Epidermal melanocyte (primary cell): ENCODE measurements around the gene PROB1.
A peak's percentile ranks its signal among the peaks of the same experiment; 100 is the strongest.
"Not testable (repeated sequence)": the region's sequence is repeated elsewhere in the genome, so short reads cannot be mapped to it uniquely, and the experiment has no call there.

Experiments
- DNase-seq: peaks from one replicate; pipeline ENCODE4 v3.0.0; 2011; ENCODE audit warnings: low spot score; ENCODE audit not compliant: insufficient read length

PROB1 gene

GRCh38 chr5:139392678-139393496 is 2.0 kb downstream of the PROB1 start:
- peak; percentile 52 for DNase-seq

DNA sequence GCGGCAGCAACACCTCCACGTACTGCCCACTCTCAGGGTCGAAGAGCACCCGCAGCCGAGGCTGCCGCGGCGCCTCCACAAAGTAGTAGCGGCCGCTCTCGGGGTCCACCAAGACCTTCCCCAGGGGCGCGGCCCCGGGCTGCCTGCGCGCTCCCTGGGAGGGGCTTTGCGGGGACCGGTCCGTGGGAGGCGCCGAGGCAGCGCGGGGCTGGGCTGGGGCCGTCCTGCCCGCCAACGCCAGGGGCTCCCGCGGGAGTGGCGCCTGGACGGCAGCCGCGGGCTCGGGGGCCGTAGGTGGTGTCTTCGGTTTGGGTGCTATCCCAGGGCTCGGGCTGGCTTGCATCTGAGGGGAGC is 2.6 kb downstream of the PROB1 start:
- DNase-seq, result no peak

DNA sequence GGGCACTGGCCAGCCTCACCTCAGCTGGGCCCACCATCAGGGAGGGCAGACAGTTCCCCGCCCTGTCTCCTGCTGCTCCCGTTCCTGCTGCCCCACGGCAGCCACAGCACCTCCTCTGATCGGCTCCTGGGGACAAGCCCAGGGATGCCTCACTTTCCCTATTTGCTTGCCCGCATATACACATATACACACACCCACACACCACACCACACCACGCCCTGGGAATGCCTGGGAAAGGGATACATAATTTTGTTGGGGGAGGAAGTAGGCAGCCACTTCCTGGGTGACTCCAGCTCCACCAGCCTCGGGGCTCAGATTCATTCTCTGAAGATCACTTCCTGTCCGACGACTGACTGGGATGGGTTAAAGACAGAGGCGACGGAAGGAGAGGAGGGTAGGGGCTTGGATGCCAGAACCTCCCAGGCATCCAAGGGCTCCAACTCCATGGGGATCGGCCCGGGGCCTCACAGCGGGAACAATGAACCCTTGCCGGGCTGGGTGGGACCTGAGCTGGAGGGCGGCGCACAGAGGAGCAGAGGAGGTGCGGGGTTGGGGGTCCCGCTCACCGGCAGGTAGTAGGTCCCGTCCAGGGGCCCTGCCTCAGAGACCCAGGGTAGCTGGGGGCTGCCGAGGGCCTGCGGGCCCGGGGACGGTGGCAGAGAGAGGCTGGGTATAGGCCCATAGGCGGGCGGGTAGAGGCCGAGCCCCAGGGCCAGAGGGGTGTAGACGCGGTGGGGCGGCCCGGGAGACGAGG is 3.2 kb downstream of the PROB1 start:
- DNase-seq, result peak; percentile 16

DNA sequence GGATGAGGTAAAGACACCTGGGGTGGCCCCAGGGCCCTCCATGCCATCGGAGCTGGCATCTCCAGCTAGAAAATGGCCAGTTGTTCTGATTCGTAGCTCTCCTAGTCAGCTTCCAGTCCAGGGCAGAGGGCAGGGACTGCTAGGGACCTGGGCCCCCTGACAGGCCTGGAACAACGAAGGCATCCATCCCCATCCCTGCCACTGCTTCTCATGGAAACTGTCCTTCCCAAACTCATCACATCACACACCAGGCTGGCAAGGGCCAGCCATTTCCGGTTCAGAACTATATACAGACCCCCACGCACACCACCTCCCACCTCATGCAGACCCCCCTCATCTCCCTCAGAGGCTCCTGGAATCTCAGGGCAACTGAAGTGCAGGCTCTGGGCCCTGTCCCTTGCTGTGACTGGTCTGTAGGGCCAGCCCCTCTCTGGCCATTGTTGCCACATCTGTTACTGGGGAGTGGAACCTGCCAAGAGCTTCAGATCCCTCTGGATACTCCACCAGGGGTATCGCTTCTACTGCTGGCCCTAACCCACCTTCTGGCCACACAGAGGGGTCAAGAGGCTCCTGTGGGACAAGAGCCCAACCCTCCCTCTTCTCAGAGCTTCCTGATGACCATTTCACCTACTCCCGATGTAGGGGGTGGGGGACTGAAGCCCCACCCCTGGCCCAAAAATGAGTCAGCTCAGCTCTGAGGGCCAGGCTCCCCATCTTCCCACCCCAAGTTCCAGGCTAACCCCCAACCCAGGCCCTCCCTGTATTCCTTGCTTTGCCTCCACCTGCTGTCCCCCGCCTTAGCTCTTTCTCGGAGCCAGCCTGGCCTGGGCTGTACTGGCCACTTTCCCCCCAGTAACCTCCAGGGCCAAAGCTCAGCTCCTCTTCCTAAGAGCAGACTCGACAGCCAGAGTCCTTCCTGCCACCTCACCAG is 4.0 kb downstream of the PROB1 start:
- DNase-seq, result peak; percentile 17

- DNase-seq, result peak; percentile 9
Measured at GRCh38 chr5:139389701-139390638, 4.9 kb downstream of the PROB1 start, which contains the start of gene MZB1. Gene MZB1, minus strand, starts transcription at chr5:139389913. Its CDS starts 57 bp downstream, at chr5:139389856.

- DNase-seq, result peak; percentile 21
Measured at GRCh38 chr5:139388198-139388821, 6.6 kb downstream of the PROB1 start.

DNA sequence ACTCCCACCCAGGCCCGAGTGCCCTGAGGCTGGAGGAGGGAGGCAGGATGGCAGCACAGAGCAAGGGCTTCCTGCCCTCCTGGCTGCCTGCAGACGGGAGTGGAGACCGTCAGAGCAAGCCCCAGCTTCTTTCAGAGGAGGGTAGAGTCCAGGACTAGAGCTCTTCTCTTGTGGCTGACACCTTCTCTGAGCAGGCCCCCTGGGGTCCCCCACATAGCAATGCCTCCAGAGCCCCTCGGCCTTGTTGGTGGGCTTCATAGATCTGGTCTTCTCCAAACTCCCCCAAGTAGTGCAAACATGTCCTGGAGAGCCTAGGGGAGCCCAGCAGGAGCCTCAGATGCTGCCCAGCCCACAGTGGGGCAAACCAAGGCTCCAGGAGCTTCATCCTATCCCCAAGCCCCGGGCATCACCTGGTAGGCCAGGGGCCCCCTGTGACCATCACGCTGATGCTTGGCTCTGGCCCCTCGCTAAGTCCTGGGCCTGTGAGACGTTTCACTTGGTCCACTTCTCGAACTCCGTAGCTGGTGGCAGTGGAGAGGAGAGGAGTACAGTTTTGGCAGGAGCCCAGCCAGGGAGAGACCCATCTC is 7.2 kb downstream of the PROB1 start:
- peak; percentile 12 for DNase-seq

GRCh38 chr5:139386956-139387355 is 7.9 kb downstream of the PROB1 start:
- DNase-seq, result not testable (repeated sequence)

DNA sequence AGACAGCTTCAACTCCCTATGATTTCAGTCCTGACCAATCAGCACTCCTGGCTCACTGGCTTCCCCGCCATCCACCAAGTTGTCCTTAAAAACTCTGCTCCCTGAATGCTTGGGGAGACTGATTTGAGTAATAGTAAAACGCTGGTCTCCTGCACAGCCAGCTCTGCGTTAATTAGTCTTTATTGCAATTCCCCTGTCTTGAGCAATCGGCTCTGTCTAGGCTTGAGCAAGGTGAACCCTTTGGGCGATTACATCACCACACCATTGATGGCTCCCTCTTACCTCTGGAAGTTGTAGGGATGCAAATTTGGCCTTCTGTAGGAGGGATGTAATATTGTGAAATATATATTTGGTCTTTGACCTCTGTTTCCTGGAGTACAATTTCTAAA is 8.9 kb downstream of the PROB1 start:
- no peak for DNase-seq

DNA sequence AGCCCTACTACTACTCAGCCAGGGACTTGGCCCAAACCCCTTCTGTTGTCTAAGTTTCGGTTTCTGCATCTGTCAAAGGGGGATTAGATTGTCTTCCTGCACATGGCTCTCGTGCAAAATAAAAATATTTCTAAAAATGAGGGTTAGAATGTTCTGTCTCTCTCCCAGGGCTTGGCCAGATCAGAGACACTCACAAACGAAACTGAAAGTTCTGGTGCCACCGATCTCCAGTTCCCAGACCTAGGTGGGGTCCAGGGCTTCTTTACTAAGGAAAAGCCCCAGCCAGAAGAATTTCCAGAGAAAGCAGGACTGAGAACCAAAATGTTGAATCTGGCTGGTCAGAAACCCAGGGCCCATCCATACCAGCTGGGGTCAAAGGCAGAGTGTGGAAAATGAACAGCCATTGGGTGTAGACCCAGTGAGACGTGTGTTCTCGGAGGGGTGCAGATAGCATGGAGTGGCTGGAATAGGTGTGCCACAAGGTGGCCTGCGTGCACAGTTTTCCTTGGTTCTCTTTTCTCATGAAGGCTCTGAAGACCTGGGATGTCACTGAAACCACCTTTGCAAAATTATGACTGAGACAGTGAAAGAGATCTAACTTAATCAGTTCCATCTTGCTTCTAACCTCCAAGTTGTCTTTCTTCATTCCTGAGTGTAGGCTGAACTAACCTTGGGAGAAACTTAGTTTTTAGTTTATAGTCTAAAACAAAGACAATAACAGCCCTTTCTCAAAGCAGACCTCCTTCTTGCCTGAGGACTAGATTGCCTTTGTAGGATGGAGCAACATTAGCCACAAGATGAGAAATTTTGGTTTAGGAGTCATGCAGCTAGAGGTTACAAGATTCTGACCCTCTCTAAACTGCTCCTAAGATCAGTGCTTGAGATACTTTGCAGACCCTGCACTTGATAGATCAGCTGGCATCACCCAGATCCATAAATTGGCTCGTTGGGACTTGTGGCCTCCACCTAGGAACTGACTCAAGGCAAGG is 9.5 kb downstream of the PROB1 start:
- DNase-seq, result peak; percentile 11

GRCh38 chr5:139384591-139385051 is 10.3 kb downstream of the PROB1 start:
- no peak for DNase-seq

DNA sequence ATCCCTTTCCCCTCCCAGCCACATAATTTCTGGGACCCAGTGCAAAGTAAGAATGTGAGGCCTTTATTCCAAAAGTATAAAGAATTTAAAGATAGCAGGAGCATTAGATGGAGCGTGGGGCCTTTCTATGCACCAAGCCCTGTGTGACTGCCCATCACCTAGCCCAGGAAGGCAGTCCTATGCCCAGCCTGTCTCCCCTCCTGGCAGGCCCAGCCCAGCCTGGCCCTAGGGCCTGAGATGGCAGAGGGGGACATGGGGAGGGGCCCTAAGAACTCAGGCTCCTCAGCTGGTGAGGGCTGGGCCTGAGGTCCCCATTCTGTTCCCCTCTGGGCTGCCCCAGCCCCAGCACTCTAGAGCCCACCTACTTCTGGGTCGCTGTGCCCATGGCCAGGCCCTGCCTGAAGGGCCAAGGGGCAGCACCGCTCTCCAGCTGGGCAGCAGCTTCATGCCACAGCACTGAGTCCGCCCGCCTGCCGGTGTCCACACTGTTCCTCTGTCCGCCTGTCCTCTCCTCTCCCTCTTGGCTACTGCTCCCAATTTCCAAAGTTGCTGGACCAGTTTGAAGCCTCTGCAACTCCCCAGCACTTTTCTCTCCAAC is 10.8 kb downstream of the PROB1 start:
- peak; percentile 11 for DNase-seq

DNA sequence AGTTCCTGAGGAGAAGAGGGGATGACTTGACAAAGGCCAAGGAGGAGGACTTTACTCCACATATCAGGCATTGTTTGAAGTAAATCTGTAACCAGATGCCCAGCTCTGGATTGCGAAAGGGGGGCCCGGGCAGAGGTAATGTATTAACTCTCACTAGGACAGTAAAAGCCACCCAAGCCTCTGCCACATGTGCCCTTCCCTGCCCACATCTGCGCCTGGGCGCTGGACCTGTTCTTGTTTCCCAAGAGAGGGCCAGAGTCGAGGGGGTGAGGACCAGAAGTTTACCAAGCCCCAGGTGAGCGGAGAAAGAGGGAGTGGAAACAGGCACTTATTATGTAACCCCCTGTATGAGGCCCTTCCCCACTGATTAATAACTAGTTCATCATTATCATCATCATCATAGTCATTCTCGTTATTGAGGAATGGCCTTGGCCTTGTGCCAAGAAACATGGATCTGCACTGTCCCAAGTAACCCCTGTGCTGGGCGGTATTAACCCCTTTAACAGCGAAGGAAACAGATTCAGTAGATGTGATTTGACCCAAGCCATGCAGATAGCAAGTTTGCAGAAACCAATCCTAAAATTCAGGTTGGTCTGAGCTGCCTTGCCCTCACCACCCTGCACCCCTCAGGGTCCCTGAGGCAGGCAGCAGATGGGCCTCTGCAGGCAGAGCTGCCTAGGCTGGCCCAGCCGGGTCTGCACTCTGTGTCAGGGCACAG is 11.5 kb downstream of the PROB1 start, which contains the start of gene SLC23A1:
Gene SLC23A1 (minus strand): TSS at position 23 of the 718 bp plus-strand sequence. CDS start 44 bp downstream, outside the sequence.
- peak; percentile 29 for DNase-seq

GRCh38 chr5:139382807-139383206 is 12.1 kb downstream of the PROB1 start:
- DNase-seq, result no peak

DNA sequence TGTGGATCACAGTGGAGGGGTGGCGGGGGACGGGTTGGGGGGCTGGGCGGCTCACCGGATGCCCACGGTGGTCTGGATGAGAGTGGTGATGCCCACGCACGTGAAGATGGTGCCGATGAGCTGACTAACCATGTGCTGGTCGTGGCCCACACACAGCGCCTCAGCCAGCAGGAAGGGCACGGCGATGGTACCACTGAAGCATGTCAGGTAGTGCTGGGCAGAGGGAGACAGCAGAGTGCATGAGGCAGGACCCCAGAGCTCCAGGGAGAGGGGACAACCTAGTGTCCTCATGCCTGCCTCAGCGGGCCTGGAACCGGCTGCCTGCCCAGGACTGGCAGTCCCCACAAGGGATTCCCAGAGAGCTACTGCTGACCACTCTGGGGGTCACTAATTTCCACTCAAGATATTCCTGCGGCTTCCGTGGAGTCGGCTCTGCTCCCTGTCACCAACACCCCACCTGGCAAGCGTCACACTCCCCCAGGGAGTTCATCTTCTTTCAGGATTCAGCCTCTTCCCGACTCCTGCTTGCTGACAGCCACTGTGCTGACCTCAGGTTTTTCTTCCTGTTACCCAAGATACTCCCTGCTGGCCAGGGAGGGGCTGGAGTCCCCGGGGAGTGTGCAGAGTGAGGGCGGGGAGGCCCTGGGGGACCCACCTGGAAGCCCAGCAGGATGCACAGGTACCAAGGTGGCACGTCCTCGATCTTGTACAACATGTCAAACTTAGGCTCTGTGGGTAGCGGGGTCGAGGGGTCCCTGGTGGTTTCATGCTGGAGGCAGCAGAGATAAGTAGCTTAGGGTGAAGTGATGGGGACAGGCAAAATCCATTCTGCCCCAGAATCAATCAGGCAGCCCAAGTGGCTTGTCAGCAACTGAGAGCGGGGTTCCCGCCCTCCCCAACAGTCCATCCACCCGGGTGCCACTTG is 12.8 kb downstream of the PROB1 start:
- DNase-seq, result no peak
